HG03575 (cell line): ENCODE measurements around the gene ALDH18A1.
"Not testable (repeated sequence)": the region's sequence is repeated elsewhere in the genome, so short reads cannot be mapped to it uniquely, and the experiment has no call there.

Experiments
- ATAC-seq: cut with Tn5 transposase; IDR thresholded peaks from one replicate; pipeline ENCODE4 v1.9.1; 2021; ENCODE audit not compliant: unreplicated experiment, insufficient number of reproducible peaks, low FRiP score; ENCODE audit errors: extremely low read depth

ALDH18A1 gene

GRCh38 chr10:95656291-95657164 lies at the start of gene ALDH18A1:
ALDH18A1 (minus strand) TSS chr10:95656711; CDS start chr10:95653377, 3,334 bp downstream.
- peak; percentile 63 for ATAC-seq

DNA sequence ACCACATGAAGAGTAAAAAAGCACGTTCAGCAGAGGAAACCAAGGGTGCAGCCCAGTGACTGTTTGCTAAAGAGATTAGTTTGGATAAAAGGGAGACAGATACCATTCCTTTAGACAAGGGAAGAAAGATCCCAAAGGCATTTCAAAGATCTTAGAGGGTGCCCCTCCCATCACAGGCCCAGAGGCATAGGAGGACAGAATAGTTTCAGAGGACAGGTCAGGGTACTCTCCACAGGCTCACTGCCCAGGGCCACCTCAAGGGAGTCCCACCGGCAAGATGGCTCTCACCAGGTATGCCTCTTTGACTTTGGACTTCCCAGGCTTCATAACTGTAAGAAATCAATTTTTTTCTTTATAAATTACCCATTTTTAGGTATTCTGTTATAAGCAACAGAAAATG lies 41.9 kb upstream of the ALDH18A1 start:
- ATAC-seq: no peak

- ATAC-seq: no peak
These were observed 40.9 kb upstream of the ALDH18A1 start for GRCh38 chr10:95697429-95697828.

DNA sequence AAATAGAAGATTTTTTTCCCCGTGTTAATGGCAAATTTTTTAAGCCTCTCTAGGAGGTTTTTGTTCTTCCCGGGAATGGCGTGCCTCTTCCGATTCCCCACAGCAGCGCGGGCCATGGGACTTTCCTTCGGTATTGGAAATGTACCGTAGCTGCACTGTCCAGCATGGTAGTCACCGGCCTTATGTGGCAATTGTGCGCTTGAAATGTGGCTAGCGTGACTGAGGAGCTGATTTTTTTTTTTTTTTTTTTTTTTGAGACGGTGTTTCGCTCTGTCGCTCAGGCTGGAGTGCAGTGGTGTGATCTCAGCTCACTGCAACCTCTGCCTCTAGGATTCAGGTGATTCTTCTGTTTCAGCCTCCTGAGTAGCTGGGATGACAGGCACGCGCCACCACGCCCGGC lies 38.2 kb upstream of the ALDH18A1 start:
- ATAC-seq: no peak

DNA sequence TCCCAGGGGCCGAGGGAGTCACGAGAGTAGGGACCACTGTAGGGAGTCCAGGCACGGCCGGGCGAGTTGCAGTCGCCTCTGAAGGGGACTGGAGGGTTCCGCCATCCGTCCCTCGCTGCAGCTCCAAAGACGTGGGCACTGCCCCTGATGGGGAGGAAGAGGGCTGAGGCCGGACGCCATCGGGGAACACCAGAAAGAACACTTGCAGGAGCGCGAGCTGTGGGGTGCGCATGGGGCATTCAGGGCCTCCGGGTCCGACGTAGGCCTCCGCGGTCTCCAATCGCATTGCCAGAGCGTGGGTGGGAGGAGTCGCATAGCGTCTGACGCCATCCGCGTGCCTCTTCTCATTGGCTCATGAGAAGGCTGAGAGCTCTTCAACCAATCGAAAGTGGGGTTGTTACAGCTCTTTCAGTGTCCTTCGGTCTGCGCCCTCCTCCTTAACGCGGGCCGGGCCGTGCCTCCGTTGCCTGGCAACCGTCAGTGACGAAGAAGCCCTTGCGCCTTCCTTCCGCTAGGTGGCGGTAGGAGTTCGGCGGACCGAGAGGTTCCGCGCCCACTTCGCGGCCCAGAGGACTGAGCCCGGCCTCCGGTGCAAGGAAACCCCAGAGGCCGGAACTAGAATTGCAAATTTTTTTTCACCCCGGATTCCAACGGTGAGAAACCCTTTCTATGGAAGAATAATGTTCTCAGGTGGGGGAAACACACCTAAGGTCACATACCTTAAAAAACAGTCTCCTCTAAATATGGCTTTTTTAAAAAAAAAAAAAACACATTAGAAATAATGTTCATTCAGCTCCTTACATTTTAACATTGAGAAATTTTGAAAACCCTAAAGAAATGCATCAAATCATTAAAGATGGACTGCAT lies 37.4 kb upstream of the ALDH18A1 start, which contains the start of gene TCTN3:
TCTN3 (minus strand) TSS at position 260 of the 867 bp plus-strand sequence; CDS start at position 232, 28 bp downstream.
- peak; percentile 95 for ATAC-seq

GRCh38 chr10:95693071-95693667 lies 36.7 kb upstream of the ALDH18A1 start:
- no peak for ATAC-seq

DNA sequence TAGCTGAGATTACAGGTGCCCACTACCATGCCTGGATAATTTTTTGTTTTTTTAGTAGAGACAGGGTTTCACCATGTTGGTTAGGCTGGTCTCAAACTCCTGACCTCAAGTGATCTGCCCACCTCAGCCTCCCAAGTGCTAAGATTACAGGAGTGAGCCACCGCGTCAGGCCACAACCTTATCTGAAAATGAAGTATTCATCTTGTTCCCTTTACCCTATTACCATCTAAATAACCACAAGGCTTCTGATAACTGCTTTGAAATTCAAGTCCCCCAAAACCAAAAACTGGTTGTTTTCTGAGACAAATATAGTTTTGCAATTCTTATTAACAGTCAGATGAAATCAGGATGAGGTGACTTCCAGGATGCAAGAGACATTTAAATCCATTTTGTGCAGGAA lies 34.8 kb upstream of the ALDH18A1 start:
- no peak for ATAC-seq

GRCh38 chr10:95688648-95689047 lies 32.1 kb upstream of the ALDH18A1 start:
- ATAC-seq: no peak

DNA sequence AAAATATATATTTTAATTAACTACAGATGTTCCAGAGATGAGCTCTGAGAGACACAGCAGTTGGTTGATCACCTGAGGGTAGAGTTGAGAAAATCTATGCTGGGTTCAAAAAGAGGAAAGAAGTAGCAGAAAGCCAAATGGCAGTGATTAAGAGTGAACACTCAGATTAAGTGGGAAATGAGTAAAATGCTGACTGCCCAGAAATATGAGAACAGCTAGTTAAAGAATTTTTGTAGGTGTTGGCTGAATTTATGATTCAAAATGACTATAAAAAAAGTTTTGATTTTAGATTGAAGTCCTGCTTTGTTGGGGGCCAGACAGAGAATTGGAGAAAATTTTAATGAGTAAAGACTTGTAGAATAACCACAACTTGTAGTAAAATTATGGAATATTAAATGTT lies 27.5 kb upstream of the ALDH18A1 start:
- no peak for ATAC-seq

- no peak for ATAC-seq
These were observed 19.0 kb upstream of the ALDH18A1 start for GRCh38 chr10:95675403-95676116.

- ATAC-seq: no peak
These were observed 18.1 kb upstream of the ALDH18A1 start for GRCh38 chr10:95674643-95675042.

- not testable (repeated sequence) for ATAC-seq
These were observed 16.1 kb upstream of the ALDH18A1 start for GRCh38 chr10:95672641-95673040.

GRCh38 chr10:95664543-95664942 lies 8.0 kb upstream of the ALDH18A1 start:
- ATAC-seq: no peak

DNA sequence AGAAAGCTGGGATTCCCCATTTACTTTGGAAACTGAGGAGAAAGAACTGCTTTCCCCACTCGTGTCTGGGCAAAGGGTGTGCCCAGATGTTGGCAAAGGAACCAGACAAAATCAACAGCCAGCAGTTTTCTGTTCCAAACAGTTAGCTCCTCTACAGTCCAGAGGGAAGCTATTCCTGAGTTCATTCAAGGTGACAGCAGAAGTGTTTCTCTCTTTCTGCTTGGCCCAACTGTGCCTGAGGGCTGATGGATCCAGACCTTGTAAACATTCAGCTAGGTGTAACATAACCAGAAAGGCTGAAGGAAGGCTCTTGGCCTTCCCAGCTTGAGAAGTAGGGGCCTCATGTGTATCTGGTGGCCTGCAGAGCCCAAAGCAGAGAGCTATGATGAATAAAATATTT lies 7.0 kb upstream of the ALDH18A1 start:
- ATAC-seq: no peak

GRCh38 chr10:95661818-95662217 lies 5.3 kb upstream of the ALDH18A1 start:
- ATAC-seq: no peak

GRCh38 chr10:95660283-95660682 lies 3.8 kb upstream of the ALDH18A1 start:
- no peak for ATAC-seq

- no peak for ATAC-seq
These were observed 739 bp upstream of the ALDH18A1 start for GRCh38 chr10:95657250-95657649.

DNA sequence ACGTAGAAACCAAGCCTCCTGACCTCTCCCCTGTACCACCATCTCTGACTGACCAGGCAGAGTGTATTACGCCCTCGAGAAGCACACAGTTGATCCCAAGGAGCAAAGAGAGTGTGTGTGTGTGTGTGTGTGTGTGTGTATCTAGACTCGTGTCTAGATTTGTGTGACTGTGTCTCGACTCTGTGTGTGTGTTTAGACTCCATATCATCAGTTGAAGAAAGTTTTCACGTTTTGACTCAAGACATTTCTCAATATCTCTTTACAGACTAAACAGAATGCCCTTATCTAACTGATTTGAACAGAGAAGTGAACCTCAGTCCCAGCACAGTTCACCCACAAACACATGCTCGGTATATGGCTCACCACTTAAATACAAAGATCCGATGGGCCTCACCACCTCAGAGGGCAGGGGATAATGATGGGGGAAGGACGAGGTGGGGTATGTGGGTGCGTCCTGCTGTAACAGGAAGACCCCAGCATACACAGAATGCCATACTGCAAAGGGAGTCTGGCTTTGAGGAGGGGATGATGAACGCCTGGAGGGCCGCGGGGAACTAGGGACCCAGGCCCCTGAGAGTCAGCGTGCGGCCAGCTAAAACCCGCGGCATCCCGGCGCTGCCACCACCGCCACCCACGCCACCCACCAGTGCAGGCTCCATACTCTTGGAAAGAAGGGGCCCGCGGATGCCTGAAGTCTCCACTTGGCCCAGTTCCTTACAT lies 780 bp downstream of the ALDH18A1 start:
- no peak for ATAC-seq
